GM23338 (cell line): Measurements from ENCODE around the gene SERPINA9. TPM values are rescaled to one million over a fixed set of nuclear protein-coding genes. Genes with fewer than 3 reads are reported as not detected.

Experiments used
- ATAC-seq: fragments of 200-7000 bp; cut with Tn5 transposase; 3 replicates; pipeline ENCODE4 v1.9.1; 2020
- DNase-seq: peaks from one replicate; pipeline ENCODE4 v3.0.0-alpha.2; 2015; ENCODE audit warnings: low spot score
- H2AFZ ChIP-seq: fragments of 200-600 bp; sonication (generic); 2 replicates; pipeline ENCODE4 v1.8.0; 2016; ENCODE audit warnings: antibody characterized with exemption, mild to moderate bottlenecking, moderate library complexity
- H3F3A ChIP-seq: fragments of 200-600 bp; sonication (generic); replicated peaks from 2 replicates; pipeline ENCODE4 v1.8.0; 2017; ENCODE audit warnings: antibody characterized with exemption, mixed run types, low read depth
- H3K27ac ChIP-seq: fragments of 200-600 bp; sonication (generic); 2 replicates; pipeline ENCODE4 v1.6.1; 2016; ENCODE audit warnings: low read depth
- H3K27me3 ChIP-seq: fragments of 200-600 bp; sonication (generic); 2 replicates; pipeline ENCODE4 v1.8.0; 2016; ENCODE audit warnings: mild to moderate bottlenecking, mixed run types, moderate library complexity; ENCODE audit not compliant: insufficient read depth
- H3K36me3 ChIP-seq: fragments of 200-600 bp; sonication (generic); 2 replicates; pipeline ENCODE4 v1.8.0; 2016; ENCODE audit warnings: mild to moderate bottlenecking; ENCODE audit not compliant: insufficient read depth
- H3K4me1 ChIP-seq: fragments of 200-600 bp; sonication (generic); 2 replicates; pipeline ENCODE4 v1.8.0; 2016; ENCODE audit warnings: mild to moderate bottlenecking, moderate library complexity; ENCODE audit not compliant: insufficient read depth
- H3K4me2 ChIP-seq: fragments of 200-600 bp; sonication (generic); 2 replicates; pipeline ENCODE4 v1.7.1; 2017; ENCODE audit warnings: mixed run types
- H3K4me3 ChIP-seq: fragments of 200-600 bp; sonication (generic); 2 replicates; pipeline ENCODE4 v1.6.1; 2016; ENCODE audit warnings: mixed run types
- H3K79me2 ChIP-seq: fragments of 200-600 bp; sonication (generic); replicated peaks from 2 replicates; pipeline ENCODE4 v1.8.0; 2017; ENCODE audit warnings: mild to moderate bottlenecking; ENCODE audit not compliant: insufficient read depth
- H3K9me2 ChIP-seq: fragments of 200-600 bp; sonication (generic); 2 replicates; pipeline ENCODE4 v1.8.0; 2017; ENCODE audit not compliant: insufficient read depth
- H4K20me1 ChIP-seq: fragments of 200-600 bp; sonication (generic); replicated peaks from 2 replicates; pipeline ENCODE4 v1.8.0; 2017; ENCODE audit warnings: mild to moderate bottlenecking; ENCODE audit not compliant: insufficient read depth
- H3K27ac Mint-ChIP-seq: 2 replicates; pipeline ENCODE4 v1.8.0; 2020; ENCODE audit warnings: inconsistent platforms, mild to moderate bottlenecking, moderate library complexity, mixed read lengths
- H3K27me3 Mint-ChIP-seq: 3 replicates; pipeline ENCODE4 v1.8.0; 2022; ENCODE audit warnings: low read depth, mild to moderate bottlenecking, moderate library complexity, mixed read lengths, inconsistent platforms; ENCODE audit not compliant: insufficient read depth, poor library complexity
- H3K36me3 Mint-ChIP-seq: 3 replicates; pipeline ENCODE4 v1.8.0; 2021; ENCODE audit warnings: low read depth, mild to moderate bottlenecking, inconsistent platforms, moderate library complexity, mixed read lengths
- H3K4me1 Mint-ChIP-seq: 3 replicates; pipeline ENCODE4 v1.8.0; 2020; ENCODE audit warnings: mild to moderate bottlenecking, inconsistent platforms, mixed read lengths
- H3K4me3 Mint-ChIP-seq: 3 replicates; pipeline ENCODE4 v1.8.0; 2021; ENCODE audit warnings: moderate library complexity, mild to moderate bottlenecking, inconsistent platforms, mixed read lengths
- H3K9me3 Mint-ChIP-seq: 3 replicates; pipeline ENCODE4 v1.8.0; 2020; ENCODE audit warnings: moderate library complexity, mild to moderate bottlenecking, inconsistent platforms, mixed read lengths
- CREB1 ChIP-seq: fragments of 250-450 bp; sonication (Bioruptor Pico); IDR thresholded peaks from 2 replicates; pipeline ENCODE4 v1.5.0; 2020; ENCODE audit warnings: low read depth, mild to moderate bottlenecking, moderate library complexity
- JUNB ChIP-seq: IDR thresholded peaks from one replicate; pipeline ENCODE4 v1.6.1; 2016; ENCODE audit warnings: antibody characterized with exemption; ENCODE audit not compliant: unreplicated experiment
- NANOG ChIP-seq: IDR thresholded peaks from 2 replicates; pipeline ENCODE4 v1.6.1; 2016; ENCODE audit warnings: antibody characterized with exemption, borderline replicate concordance
- POLR2AphosphoS5 ChIP-seq: IDR thresholded peaks from 2 replicates; pipeline ENCODE4 v1.6.1; 2016; ENCODE audit warnings: antibody characterized with exemption, low read depth
- ZNF331 ChIP-seq: fragments of 250-450 bp; sonication (Bioruptor Pico); IDR thresholded peaks from 2 replicates; pipeline ENCODE4 v1.5.0; 2020; ENCODE audit warnings: low read depth, mild to moderate bottlenecking, moderate library complexity
- ZNF462 ChIP-seq: fragments of 250-450 bp; sonication (Bioruptor Pico); IDR thresholded peaks from 2 replicates; pipeline ENCODE4 v1.5.0; 2020; ENCODE audit warnings: mild to moderate bottlenecking, moderate library complexity
- polyA plus RNA-seq: library from polyadenylated mRNA; unstranded; fragments of >200 nt; fragmentation: Nextera tagmentation; extraction: Ambion mirVana; gene quantifications from 2 replicates; pipeline ENCODE4 v1.2.1, GENCODE V29; 2016
- total RNA-seq: library from RNA; depleted of rRNA; stranded (reverse); fragments of >200 nt; shearing (Covaris generic); gene quantifications from 2 replicates; pipeline ENCODE4 v1.2.3, GENCODE V29; 2014

SERPINA9 gene
- total and polyA plus RNA-seq, 2 experiments from 2014 or later = not detected

GRCh38 chr14:94460631-94461416 is 15.2 kb downstream of the SERPINA9 start:
- Histone ChIP-seq H3K4me1 (no peaks in the 10 kb centered on the region), H3K9me2 (peaks cover 9% of the 10 kb centered on the region), H3K4me2 (no peak overlapping the region), H3K27me3 (no peaks in the 10 kb centered on the region), H3F3A (no peaks in the 10 kb centered on the region), H3K27ac (no peak overlapping the region), H3K4me3 (no peak overlapping the region), H2AFZ (no peak overlapping the region), H3K36me3 (no peaks in the 10 kb centered on the region), H4K20me1 (no peaks in the 10 kb centered on the region), H3K79me2 (no peaks in the 10 kb centered on the region)
- peaks cover 3% of the 10 kb centered on the region; the same call in 2 of the 3 replicates for H3K4me1 Mint-ChIP-seq
- TF ChIP-seq ZNF331 (CRISPR knock-in tag) (no peak), JUNB (no peak), ZNF462 (CRISPR knock-in tag) (no peak), POLR2AphosphoS5 (no peak), NANOG (no peak), CREB1 (CRISPR knock-in tag) (no peak)
- H3K9me3 Mint-ChIP-seq = peaks cover 62% of the 10 kb centered on the region
- H3K36me3 Mint-ChIP-seq = peaks cover 24% of the 10 kb centered on the region
- ATAC-seq = no peak
- no peak for DNase-seq
- no peaks in the 10 kb centered on the region for H3K27me3 Mint-ChIP-seq
- no peak overlapping the region for H3K27ac Mint-ChIP-seq
- no peak overlapping the region for H3K4me3 Mint-ChIP-seq
